CD4-positive, alpha-beta memory T cell (primary cell): Measurements from ENCODE around the gene ADAM17. TPM values are rescaled to one million over a fixed set of nuclear protein-coding genes. Genes with fewer than 3 reads are reported as not detected.
A peak's percentile ranks its signal among the peaks of the same experiment; 100 is the strongest.

Source experiments
- CTCF ChIA-PET: fragments of 350-600 bp; sonication (Branson Sonifier 250); formaldehyde crosslinking; loops from one replicate; lab custom pipeline; 2021; ENCODE audit warnings: inconsistent platforms; ENCODE audit not compliant: partially characterized antibody; lab: Charles Lee
- POLR2A ChIA-PET: fragments of 350-600 bp; sonication (Branson Sonifier 250); formaldehyde crosslinking; loops from one replicate; lab custom pipeline; 2021; ENCODE audit not compliant: partially characterized antibody; lab: Charles Lee
- DNase-seq, 5 donors: peaks; one replicate each; pipeline versions ENCODE4 v3.0.0 to v3.0.0-alpha.2; 2020 to 2022; ENCODE audit warnings: mixed read lengths in 1 of 5
- H3K27ac ChIP-seq: one replicate; pipeline ENCODE4 v1.7.0; 2013; ENCODE audit warnings: low read depth, low read length
- H3K27me3 ChIP-seq: 2 replicates; pipeline ENCODE4 v1.7.0; 2013; ENCODE audit warnings: mild to moderate bottlenecking, low read length, moderate library complexity; ENCODE audit not compliant: insufficient read depth
- H3K36me3 ChIP-seq: 2 replicates; pipeline ENCODE4 v1.7.0; 2013; ENCODE audit warnings: mild to moderate bottlenecking, low read length, moderate library complexity; ENCODE audit not compliant: insufficient read depth
- H3K4me1 ChIP-seq: 2 replicates; pipeline ENCODE4 v1.7.0; 2013; ENCODE audit warnings: mild to moderate bottlenecking, low read length, moderate library complexity; ENCODE audit not compliant: insufficient read depth
- H3K4me3 ChIP-seq, 2 donors: one replicate each; pipeline ENCODE4 v1.7.0; 2013; ENCODE audit warnings: low read length in 2 of 2, mild to moderate bottlenecking in 1 of 2
- H3K9me3 ChIP-seq, 2 donors: one replicate each; pipeline ENCODE4 v1.7.0; 2013; ENCODE audit warnings: low read length in 2 of 2, control low read depth in 1 of 2; ENCODE audit not compliant: control insufficient read depth in 1 of 2
- H3K27ac Mint-ChIP-seq, 7 donors: one replicate each; pipeline ENCODE4 v1.8.0; 2020 to 2021; ENCODE audit warnings: mixed read lengths in 7 of 7, mild to moderate bottlenecking in 6 of 7, inconsistent platforms in 3 of 7, moderate library complexity in 3 of 7
- H3K27me3 Mint-ChIP-seq, 2 donors: one replicate each; pipeline ENCODE4 v1.8.0; 2020 to 2021; ENCODE audit warnings: mixed read lengths in 2 of 2
- H3K36me3 Mint-ChIP-seq, 2 donors: one replicate each; pipeline ENCODE4 v1.8.0; 2020 to 2021; ENCODE audit warnings: mixed read lengths in 2 of 2, inconsistent platforms in 1 of 2, mild to moderate bottlenecking in 1 of 2
- H3K4me1 Mint-ChIP-seq, 4 donors: one replicate each; pipeline ENCODE4 v1.8.0; 2020 to 2021; ENCODE audit warnings: mixed read lengths in 4 of 4, mild to moderate bottlenecking in 1 of 4
- H3K4me3 Mint-ChIP-seq, 8 donors: one replicate each; pipeline ENCODE4 v1.8.0; 2020 to 2021; ENCODE audit warnings: mixed read lengths in 8 of 8, mild to moderate bottlenecking in 7 of 8, moderate library complexity in 6 of 8, inconsistent platforms in 3 of 8
- H3K9me3 Mint-ChIP-seq, 8 donors: one replicate each; pipeline ENCODE4 v1.8.0; 2020 to 2021; ENCODE audit warnings: mixed read lengths in 8 of 8, mild to moderate bottlenecking in 5 of 8, inconsistent platforms in 3 of 8, moderate library complexity in 1 of 8
- intact Hi-C: fragments of 100-400 bp; cut with micrococcal nuclease; formaldehyde crosslinking; loops from one replicate; pipeline ENCODE4 v1.15.1; 2023
- polyA plus RNA-seq, 2 donors: library from polyadenylated mRNA; unstranded; fragments of 300-500 nt; fragmentation: Illumina TruSeq; gene quantifications; one replicate each; pipeline ENCODE4 v1.2.3, GENCODE V29; 2021
- total RNA-seq, 2 experiments: library from RNA; stranded (reverse); gene quantifications; one replicate each; pipeline ENCODE4 v1.2.3, GENCODE V29; 2021

ADAM17 gene
- total and polyA plus RNA-seq, 4 experiments from 2014 or later: 8.1 to 35.6 (median 23.2) TPM

- Mint-ChIP-seq H3K9me3 (no peaks in the 10 kb centered on the region), H3K36me3 (peaks cover 38 to 62% of the 10 kb centered on the region in 2 donors), H3K27me3 (no peaks in the 10 kb centered on the region), H3K4me3 (no peak overlapping the region), H3K27ac (peak overlapping the region in 2 of 7 donors; percentile 51 to 78), H3K4me1 (peaks cover 0 to 4% (median under 1%) of the 10 kb centered on the region in 4 donors)
- ChIA-PET CTCF (no interaction called here), POLR2A (no interaction called here)
- intact Hi-C loops: no loop called here
- Histone ChIP-seq H3K27ac (no peak overlapping the region), H3K9me3 (no peaks in the 10 kb centered on the region), H3K4me1 (no peaks in the 10 kb centered on the region), H3K36me3 (peaks cover 20% of the 10 kb centered on the region), H3K27me3 (no peaks in the 10 kb centered on the region), H3K4me3 (no peak overlapping the region)
- DNase-seq: no peak
Observed at GRCh38 chr2:9527995-9528787, 27.4 kb downstream of the ADAM17 start.

DNA sequence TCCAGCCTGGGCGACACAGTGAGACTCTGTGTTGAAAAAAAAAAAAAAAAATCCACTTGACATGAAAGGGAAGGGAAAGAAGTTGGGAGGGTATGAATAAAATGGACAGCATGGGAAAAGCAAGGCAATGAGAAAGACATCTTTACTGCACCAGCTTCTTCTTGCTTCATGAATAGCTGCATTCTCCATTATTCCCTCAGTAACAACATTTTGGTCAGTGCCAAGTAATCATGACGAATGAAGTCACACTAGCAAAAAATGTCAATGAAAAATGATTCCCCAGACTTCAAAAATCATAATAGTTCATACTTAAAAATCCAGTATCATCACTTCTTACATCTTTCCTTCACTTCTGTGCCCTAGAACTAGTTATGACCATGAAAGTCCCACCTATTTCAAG, 30.4 kb downstream of the ADAM17 start:
- no peaks in the 10 kb centered on the region for H3K4me1 ChIP-seq
- no peak overlapping the region for H3K27ac ChIP-seq
- no peak overlapping the region for H3K4me3 ChIP-seq
- H3K4me1 Mint-ChIP-seq: peaks cover 0 to 4% (median under 1%) of the 10 kb centered on the region in 4 donors
- H3K4me3 Mint-ChIP-seq: no peak overlapping the region
- no peaks in the 10 kb centered on the region for H3K27me3 ChIP-seq
- intact Hi-C loops: no loop called here
- no peaks in the 10 kb centered on the region for H3K9me3 ChIP-seq
- POLR2A ChIA-PET: no interaction called here
- H3K9me3 Mint-ChIP-seq: no peaks in the 10 kb centered on the region
- CTCF ChIA-PET: no interaction called here
- peak overlapping the region in 3 of 7 donors; percentile 10 to 36 (median 29) for H3K27ac Mint-ChIP-seq
- H3K27me3 Mint-ChIP-seq: no peaks in the 10 kb centered on the region
- peaks cover 53 to 72% of the 10 kb centered on the region in 2 donors for H3K36me3 Mint-ChIP-seq
- DNase-seq: no peak
- peaks cover 27% of the 10 kb centered on the region for H3K36me3 ChIP-seq

DNA sequence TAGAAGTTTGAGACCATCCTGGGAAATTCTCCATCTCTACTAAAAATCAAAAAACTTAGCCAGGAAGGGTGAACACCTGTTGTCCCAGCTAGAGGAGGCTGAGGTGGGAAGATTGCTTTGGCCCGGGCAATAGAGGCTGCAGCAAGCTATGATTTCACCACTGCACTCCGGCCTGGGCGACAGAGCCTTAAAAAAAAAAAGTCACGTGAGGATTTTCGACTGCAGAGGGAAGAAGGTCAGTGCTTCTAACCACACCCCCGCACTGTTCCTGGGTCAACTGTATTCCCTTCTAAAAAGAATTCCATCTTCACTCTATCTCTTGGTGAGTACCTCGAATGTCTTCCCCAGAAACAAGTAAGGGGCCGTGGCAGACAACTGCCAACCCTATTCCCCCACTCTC, 31.3 kb downstream of the ADAM17 start:
- POLR2A ChIA-PET: no interaction called here
- H3K36me3 Mint-ChIP-seq: peaks cover 59 to 74% of the 10 kb centered on the region in 2 donors
- no peaks in the 10 kb centered on the region for H3K4me1 ChIP-seq
- H3K27ac Mint-ChIP-seq: peak overlapping the region in 1 of 7 donors; percentile 36
- H3K4me3 Mint-ChIP-seq: no peak overlapping the region
- H3K4me1 Mint-ChIP-seq: peaks cover 0 to 4% (median 1%) of the 10 kb centered on the region in 4 donors
- intact Hi-C loops: no loop called here
- no peak for DNase-seq
- H3K27me3 Mint-ChIP-seq: no peaks in the 10 kb centered on the region
- H3K9me3 Mint-ChIP-seq: no peaks in the 10 kb centered on the region
- no peak overlapping the region for H3K4me3 ChIP-seq
- no peaks in the 10 kb centered on the region for H3K27me3 ChIP-seq
- no peak overlapping the region for H3K27ac ChIP-seq
- peaks cover 31% of the 10 kb centered on the region for H3K36me3 ChIP-seq
- CTCF ChIA-PET: no interaction called here
- H3K9me3 ChIP-seq: no peaks in the 10 kb centered on the region

DNA sequence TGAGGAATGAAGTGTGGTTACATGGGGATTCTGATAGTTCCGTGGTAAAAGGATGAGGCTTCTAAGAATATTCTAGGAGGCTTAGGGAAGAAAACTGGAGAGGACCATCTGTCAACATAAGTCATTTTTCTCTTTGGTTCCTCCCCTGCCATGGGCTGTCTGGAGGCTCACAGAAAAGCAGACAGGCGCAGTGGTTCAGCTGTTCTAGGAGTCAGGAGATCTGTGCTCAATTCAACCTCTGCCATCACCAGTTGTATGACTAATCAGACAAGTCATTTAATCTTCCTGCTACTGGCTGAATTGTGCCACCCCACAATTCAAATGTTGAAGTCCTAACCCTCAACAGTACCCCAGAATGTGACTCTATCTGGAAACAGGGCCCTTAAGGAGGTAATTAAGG, 36.4 kb downstream of the ADAM17 start:
- Histone ChIP-seq H3K27ac (no peak overlapping the region), H3K4me1 (no peaks in the 10 kb centered on the region), H3K27me3 (no peaks in the 10 kb centered on the region), H3K36me3 (peaks cover 32% of the 10 kb centered on the region), H3K4me3 (no peak overlapping the region), H3K9me3 (no peaks in the 10 kb centered on the region)
- Mint-ChIP-seq H3K9me3 (peaks cover 0 to 2% (median 0%) of the 10 kb centered on the region in 8 donors), H3K27ac (peak overlapping the region in 2 of 7 donors; percentile 36 to 76), H3K4me1 (peaks cover 0 to 1% (median 0%) of the 10 kb centered on the region in 4 donors), H3K36me3 (peaks cover 59 to 60% of the 10 kb centered on the region in 2 donors), H3K4me3 (no peak overlapping the region), H3K27me3 (no peaks in the 10 kb centered on the region)
- intact Hi-C loops: no loop called here
- DNase-seq: no peak
- CTCF ChIA-PET: interaction anchor here (1.1 kb wide), 1 partner anchor 46 kb away, joined by 3 read pairs; no protein-coding TSS in a partner anchor
- POLR2A ChIA-PET: no interaction called here

DNA sequence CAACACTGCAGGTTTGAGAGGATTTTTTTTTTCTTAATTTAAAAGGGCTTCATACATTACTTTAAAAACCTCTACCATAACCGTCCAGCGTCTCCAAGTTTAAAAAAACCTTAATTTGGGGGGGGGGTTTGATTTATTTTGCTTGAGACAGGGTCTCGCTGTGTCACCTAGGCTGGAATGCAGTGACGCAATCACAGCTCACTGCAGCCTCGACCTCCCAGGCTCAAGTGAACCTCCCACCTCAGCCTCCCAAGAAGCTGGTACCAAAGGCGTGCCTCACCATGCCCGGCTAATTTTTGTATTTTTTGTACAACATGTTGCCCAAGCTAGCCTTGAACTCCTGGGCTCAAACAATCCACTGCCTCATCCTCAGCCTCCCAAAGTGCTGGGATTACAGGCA, 36.9 kb downstream of the ADAM17 start:
- peaks cover 59 to 62% of the 10 kb centered on the region in 2 donors for H3K36me3 Mint-ChIP-seq
- DNase-seq: no peak
- no peaks in the 10 kb centered on the region for H3K27me3 Mint-ChIP-seq
- Histone ChIP-seq H3K27me3 (no peaks in the 10 kb centered on the region), H3K9me3 (no peaks in the 10 kb centered on the region), H3K27ac (no peak overlapping the region), H3K36me3 (peaks cover 30% of the 10 kb centered on the region), H3K4me1 (no peaks in the 10 kb centered on the region), H3K4me3 (no peak overlapping the region)
- no peak overlapping the region for H3K27ac Mint-ChIP-seq
- no peak overlapping the region for H3K4me3 Mint-ChIP-seq
- H3K9me3 Mint-ChIP-seq: peaks cover 0 to 2% (median 0%) of the 10 kb centered on the region in 8 donors
- intact Hi-C loops: no loop called here
- POLR2A ChIA-PET: interaction anchor here (1.7 kb wide), 1 partner anchor 36 kb away, joined by 3 read pairs; the partner anchor contains the start of gene ADAM17
- H3K4me1 Mint-ChIP-seq: peaks cover 0 to 1% (median 0%) of the 10 kb centered on the region in 4 donors
- CTCF ChIA-PET: interaction anchor here (1.0 kb wide), 1 partner anchor 90 kb away, joined by 3 read pairs; no protein-coding TSS in a partner anchor

DNA sequence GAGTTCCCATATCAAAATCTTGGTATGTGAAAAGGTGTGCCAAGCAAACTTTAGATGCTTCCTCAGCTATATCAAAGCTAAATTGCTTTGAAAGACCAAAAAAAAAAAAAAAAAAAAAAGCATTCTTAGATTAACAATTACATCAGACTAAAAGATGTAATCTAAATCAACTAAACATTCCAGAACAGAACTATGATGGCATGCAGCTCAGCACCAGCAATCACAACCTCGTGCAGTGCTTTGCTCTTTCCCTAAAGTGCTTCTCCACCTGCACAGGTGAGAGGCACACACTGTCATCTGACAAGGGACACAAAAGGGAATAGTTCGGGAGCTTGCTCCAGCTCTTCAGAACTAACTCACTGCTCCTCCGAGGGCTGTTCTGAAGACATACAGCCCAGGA, 37.5 kb downstream of the ADAM17 start:
- ChIA-PET POLR2A (interaction anchor here (1.7 kb wide), 1 partner anchor 37 kb away, joined by 3 read pairs; the partner anchor contains the start of gene ADAM17), CTCF (interaction anchor here (0.9 to 1.0 kb wide), 2 partner anchors 13 to 90 kb away, joined by 3 read pairs; no protein-coding TSS in a partner anchor)
- no peak overlapping the region for H3K27ac Mint-ChIP-seq
- H3K4me1 Mint-ChIP-seq: peaks cover 0 to 1% (median 0%) of the 10 kb centered on the region in 4 donors
- Histone ChIP-seq H3K36me3 (peaks cover 33% of the 10 kb centered on the region), H3K27ac (no peak overlapping the region), H3K9me3 (no peaks in the 10 kb centered on the region), H3K27me3 (no peaks in the 10 kb centered on the region), H3K4me3 (no peak overlapping the region), H3K4me1 (no peaks in the 10 kb centered on the region)
- H3K36me3 Mint-ChIP-seq: peaks cover 58 to 61% of the 10 kb centered on the region in 2 donors
- no peak for DNase-seq
- H3K4me3 Mint-ChIP-seq: no peak overlapping the region
- H3K27me3 Mint-ChIP-seq: no peaks in the 10 kb centered on the region
- peaks cover 0 to 2% (median 0%) of the 10 kb centered on the region in 8 donors for H3K9me3 Mint-ChIP-seq
- intact Hi-C loops: no loop called here

DNA sequence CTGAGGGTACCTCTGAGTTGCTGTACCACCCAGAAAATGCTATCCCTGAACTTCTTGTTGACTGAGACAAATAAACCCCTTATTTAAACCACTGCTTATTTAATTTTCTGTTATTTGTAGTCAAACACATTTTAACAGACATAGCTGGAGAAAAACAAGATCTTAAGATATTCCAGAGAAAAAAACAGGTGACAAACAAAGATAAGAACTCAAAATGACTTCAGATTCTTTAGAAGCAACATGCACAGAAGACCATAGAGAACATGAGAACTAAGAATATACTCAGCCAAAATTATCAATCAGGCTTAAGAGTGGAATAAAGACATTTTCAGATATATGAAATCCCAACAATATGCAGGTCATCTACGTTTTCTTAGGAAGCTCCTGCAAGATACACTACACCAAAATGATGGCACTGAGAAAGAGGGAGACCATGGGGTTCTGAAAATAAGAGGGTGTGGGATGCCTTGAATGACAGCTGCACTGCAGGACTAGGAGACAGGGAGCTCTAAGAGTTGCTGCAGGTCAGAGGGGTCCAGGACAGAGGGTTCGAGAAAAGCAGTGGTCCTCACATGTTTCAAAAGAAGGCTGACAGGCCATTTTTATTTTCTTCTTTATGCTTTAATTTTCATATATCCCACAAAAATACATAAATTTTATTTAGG, 38.4 kb downstream of the ADAM17 start:
- H3K4me3 ChIP-seq: no peak overlapping the region
- no peaks in the 10 kb centered on the region for H3K9me3 ChIP-seq
- Mint-ChIP-seq H3K36me3 (peaks cover 58 to 62% of the 10 kb centered on the region in 2 donors), H3K9me3 (peaks cover 0 to 2% (median 0%) of the 10 kb centered on the region in 8 donors), H3K4me3 (no peak overlapping the region), H3K27me3 (no peaks in the 10 kb centered on the region), H3K27ac (peak overlapping the region in 4 of 7 donors; percentile 22 to 62 (median 54)), H3K4me1 (peaks cover 0 to 1% (median 0%) of the 10 kb centered on the region in 4 donors)
- no peak overlapping the region for H3K27ac ChIP-seq
- H3K4me1 ChIP-seq: no peaks in the 10 kb centered on the region
- ChIA-PET CTCF (interaction anchor here (0.9 kb wide), 1 partner anchor 14 kb away, joined by 3 read pairs; no protein-coding TSS in a partner anchor), POLR2A (interaction anchor here (1.7 kb wide), 1 partner anchor 38 kb away, joined by 3 read pairs; the partner anchor contains the start of gene ADAM17)
- no peaks in the 10 kb centered on the region for H3K27me3 ChIP-seq
- peaks cover 35% of the 10 kb centered on the region for H3K36me3 ChIP-seq
- no peak for DNase-seq
- intact Hi-C loops: no loop called here
